ENCODE measurements around the gene CACNA1S.

GRCh38 chr1:201137579-201138310 is 25.5 kb upstream of the CACNA1S start:
- TF ChIP-seq, protein P1, sequence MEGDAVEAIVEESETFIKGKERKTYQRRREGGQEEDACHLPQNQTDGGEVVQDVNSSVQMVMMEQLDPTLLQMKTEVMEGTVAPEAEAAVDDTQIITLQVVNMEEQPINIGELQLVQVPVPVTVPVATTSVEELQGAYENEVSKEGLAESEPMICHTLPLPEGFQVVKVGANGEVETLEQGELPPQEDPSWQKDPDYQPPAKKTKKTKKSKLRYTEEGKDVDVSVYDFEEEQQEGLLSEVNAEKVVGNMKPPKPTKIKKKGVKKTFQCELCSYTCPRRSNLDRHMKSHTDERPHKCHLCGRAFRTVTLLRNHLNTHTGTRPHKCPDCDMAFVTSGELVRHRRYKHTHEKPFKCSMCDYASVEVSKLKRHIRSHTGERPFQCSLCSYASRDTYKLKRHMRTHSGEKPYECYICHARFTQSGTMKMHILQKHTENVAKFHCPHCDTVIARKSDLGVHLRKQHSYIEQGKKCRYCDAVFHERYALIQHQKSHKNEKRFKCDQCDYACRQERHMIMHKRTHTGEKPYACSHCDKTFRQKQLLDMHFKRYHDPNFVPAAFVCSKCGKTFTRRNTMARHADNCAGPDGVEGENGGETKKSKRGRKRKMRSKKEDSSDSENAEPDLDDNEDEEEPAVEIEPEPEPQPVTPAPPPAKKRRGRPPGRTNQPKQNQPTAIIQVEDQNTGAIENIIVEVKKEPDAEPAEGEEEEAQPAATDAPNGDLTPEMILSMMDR (IDR thresholded peaks at IDR 0.05), result no peak
- TF ChIP-seq EZH2 (IDR thresholded peaks at IDR 0.05; ENCODE audit: borderline replicate concordance, insufficient read depth, low read depth, low read length, poor library complexity, severe bottlenecking), result no peak

All from B cell (primary cell).